ENCODE data around the gene EAF2. TPM values are rescaled to one million over a fixed set of nuclear protein-coding genes. Genes with fewer than 3 reads are reported as not detected.

EAF2 gene
- total RNA-seq, 1 experiment from 2014 or later = 4.5 TPM

DNA sequence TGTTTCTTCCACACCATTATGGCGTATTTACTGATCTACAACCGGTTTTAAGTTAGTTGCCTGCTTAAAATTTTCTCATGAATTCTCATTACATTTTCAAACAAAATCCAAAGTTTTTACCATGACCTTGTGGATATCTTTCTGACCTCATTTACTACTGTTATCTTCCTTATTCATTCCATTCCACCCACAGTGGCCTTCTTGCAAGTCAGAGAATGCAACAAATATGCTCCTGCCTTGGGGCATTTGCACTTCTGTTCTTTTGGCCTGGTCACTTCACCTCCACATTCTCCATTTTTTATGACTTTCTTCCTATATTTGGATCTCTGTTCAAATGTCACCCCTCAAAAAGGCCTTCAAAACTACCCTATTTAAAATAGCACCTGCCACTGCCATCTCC is 50.4 kb downstream of the EAF2 start:
- Mint-ChIP-seq H3K27ac (ENCODE audit: unreplicated experiment) (no peak overlapping the region), H3K9me3 (ENCODE audit: unreplicated experiment) (no peaks in the 10 kb centered on the region), H3K4me3 (ENCODE audit: unreplicated experiment) (no peak overlapping the region), H3K36me3 (ENCODE audit: insufficient read depth, unreplicated experiment) (no peaks in the 10 kb centered on the region), H3K27me3 (ENCODE audit: insufficient read depth, unreplicated experiment) (no peaks in the 10 kb centered on the region), H3K4me1 (ENCODE audit: low read depth, unreplicated experiment) (peaks cover 19% of the 10 kb centered on the region)
- no peaks in the 10 kb centered on the region for H3K27me3 ChIP-seq (replicated peaks; ENCODE audit: control insufficient read depth, insufficient read depth, low read length)
- no peaks in the 10 kb centered on the region for H3K9me3 ChIP-seq
- POLR2A ChIA-PET = no interaction called here
- intact Hi-C loops (cut with micrococcal nuclease; ENCODE audit: unreplicated experiment) = loop anchor here (1.0 kb wide), 1 partner anchor 10 kb away; no protein-coding TSS in a partner anchor
- H3K36me3 ChIP-seq (ENCODE audit: control insufficient read depth, insufficient read depth, low read length) = no peaks in the 10 kb centered on the region
- H3K4me3 ChIP-seq (ENCODE audit: low read depth, low read length) = no peak overlapping the region
- TF ChIP-seq, protein P1, sequence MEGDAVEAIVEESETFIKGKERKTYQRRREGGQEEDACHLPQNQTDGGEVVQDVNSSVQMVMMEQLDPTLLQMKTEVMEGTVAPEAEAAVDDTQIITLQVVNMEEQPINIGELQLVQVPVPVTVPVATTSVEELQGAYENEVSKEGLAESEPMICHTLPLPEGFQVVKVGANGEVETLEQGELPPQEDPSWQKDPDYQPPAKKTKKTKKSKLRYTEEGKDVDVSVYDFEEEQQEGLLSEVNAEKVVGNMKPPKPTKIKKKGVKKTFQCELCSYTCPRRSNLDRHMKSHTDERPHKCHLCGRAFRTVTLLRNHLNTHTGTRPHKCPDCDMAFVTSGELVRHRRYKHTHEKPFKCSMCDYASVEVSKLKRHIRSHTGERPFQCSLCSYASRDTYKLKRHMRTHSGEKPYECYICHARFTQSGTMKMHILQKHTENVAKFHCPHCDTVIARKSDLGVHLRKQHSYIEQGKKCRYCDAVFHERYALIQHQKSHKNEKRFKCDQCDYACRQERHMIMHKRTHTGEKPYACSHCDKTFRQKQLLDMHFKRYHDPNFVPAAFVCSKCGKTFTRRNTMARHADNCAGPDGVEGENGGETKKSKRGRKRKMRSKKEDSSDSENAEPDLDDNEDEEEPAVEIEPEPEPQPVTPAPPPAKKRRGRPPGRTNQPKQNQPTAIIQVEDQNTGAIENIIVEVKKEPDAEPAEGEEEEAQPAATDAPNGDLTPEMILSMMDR (IDR thresholded peaks at IDR 0.05; ENCODE audit: insufficient read depth in 1 of 2, low read depth in 1 of 2, low read length in 1 of 2, severe bottlenecking in 1 of 2, unreplicated experiment in 1 of 2) = no peak
- CTCF ChIA-PET = no interaction called here
- H3K4me1 ChIP-seq = peaks cover 11% of the 10 kb centered on the region
- no TSS peak for BruUV-seq (replicated peaks)
- DNase-seq = peak; percentile 26 to 50

DNA sequence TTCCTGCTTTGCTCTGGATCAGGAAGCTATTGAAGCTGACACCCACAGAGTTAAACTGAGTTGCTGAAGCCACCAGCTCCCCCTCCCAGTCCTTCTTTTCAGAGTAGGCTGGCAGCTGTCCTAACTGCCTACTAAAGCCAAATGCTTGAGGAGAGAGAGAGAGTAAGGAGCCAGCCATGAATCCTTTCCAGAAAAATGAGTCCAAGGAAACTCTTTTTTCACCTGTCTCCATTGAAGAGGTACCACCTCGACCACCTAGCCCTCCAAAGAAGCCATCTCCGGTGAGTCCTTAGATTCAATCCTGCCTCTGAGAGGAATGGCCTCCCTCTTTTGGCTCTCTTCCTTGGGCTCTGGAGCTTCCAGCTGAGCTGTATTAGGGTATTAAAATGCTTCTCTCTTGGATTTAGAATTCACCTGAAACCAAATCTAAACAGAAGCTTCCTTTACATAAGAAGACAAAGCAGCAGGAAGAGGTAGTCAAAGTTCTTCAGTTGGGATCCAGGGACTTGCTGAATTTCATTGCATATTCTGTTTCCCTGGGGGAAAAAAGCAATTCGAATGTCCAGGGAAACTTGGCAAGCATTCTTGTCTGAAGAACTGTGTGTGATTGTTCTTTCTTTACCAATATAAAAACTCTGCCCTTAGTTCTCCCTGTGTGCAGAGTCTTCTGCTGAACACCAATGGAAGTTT is 59.4 kb downstream of the EAF2 start, which contains the start of gene SLC15A2:
Gene SLC15A2, plus strand, starts transcription at position 101 of the 690 bp plus-strand sequence. Its CDS starts 76 bp downstream, at position 177.
- Histone ChIP-seq H3K9me3 (no peaks in the 10 kb centered on the region), H3K4me1 (peaks cover 58% of the 10 kb centered on the region), H3K4me3 (ENCODE audit: low read depth, low read length) (no peak within 1 kb of the TSS), H3K27me3 (replicated peaks; ENCODE audit: control insufficient read depth, insufficient read depth, low read length) (no peaks in the 10 kb centered on the region), H3K36me3 (ENCODE audit: control insufficient read depth, insufficient read depth, low read length) (no peaks in the 10 kb centered on the region)
- Mint-ChIP-seq H3K9me3 (ENCODE audit: unreplicated experiment) (no peaks in the 10 kb centered on the region), H3K27me3 (ENCODE audit: insufficient read depth, unreplicated experiment) (no peaks in the 10 kb centered on the region), H3K4me1 (ENCODE audit: low read depth, unreplicated experiment) (peaks cover 26% of the 10 kb centered on the region), H3K4me3 (ENCODE audit: unreplicated experiment) (no peak within 1 kb of the TSS), H3K36me3 (ENCODE audit: insufficient read depth, unreplicated experiment) (peaks cover 7% of the 10 kb centered on the region), H3K27ac (ENCODE audit: unreplicated experiment) (peak within 1 kb of the TSS; percentile 60)
- intact Hi-C loops (cut with micrococcal nuclease; ENCODE audit: unreplicated experiment) = no loop called here
- DNase-seq = no peak
- POLR2A ChIA-PET = interaction anchor here (0.6 kb wide), 1 partner anchor 116 kb away, joined by 3 read pairs; no protein-coding TSS in a partner anchor
- TF ChIP-seq, protein P1 (IDR thresholded peaks at IDR 0.05; ENCODE audit: insufficient read depth in 1 of 2, low read depth in 1 of 2, low read length in 1 of 2, severe bottlenecking in 1 of 2, unreplicated experiment in 1 of 2) = no peak
- CTCF ChIA-PET = no interaction called here
- no TSS peak for BruUV-seq (replicated peaks)

DNA sequence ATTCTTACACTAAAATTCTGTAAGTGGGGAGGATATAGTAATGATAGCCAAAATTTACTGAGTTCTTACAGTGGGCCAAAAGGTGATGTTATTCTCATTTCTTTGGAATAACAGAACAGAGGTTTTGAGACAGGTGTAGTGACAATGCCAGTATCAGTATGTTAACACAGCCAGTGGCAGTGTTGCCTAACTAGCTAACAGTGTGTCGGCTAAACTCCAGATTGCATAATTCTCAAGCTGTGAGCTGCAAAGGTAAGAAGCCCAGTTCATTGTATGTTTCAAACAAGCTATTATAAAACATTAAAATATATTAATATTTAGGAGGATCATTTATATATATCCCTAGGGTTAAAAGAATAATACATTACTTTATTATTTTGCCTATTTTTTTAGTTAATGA is 60.1 kb downstream of the EAF2 start:
- BruUV-seq (replicated peaks) = no TSS peak
- peak in 1 of 2 experiments; percentile 49 for DNase-seq
- CTCF ChIA-PET = no interaction called here
- H3K9me3 ChIP-seq = no peaks in the 10 kb centered on the region
- no peaks in the 10 kb centered on the region for H3K27me3 ChIP-seq (replicated peaks; ENCODE audit: control insufficient read depth, insufficient read depth, low read length)
- H3K4me1 ChIP-seq = peaks cover 58% of the 10 kb centered on the region
- TF ChIP-seq, protein P1 (IDR thresholded peaks at IDR 0.05; ENCODE audit: insufficient read depth in 1 of 2, low read depth in 1 of 2, low read length in 1 of 2, severe bottlenecking in 1 of 2, unreplicated experiment in 1 of 2) = no peak
- H3K27ac Mint-ChIP-seq (ENCODE audit: unreplicated experiment) = no peak overlapping the region
- no peak overlapping the region for H3K4me3 Mint-ChIP-seq (ENCODE audit: unreplicated experiment)
- H3K9me3 Mint-ChIP-seq (ENCODE audit: unreplicated experiment) = no peaks in the 10 kb centered on the region
- no peaks in the 10 kb centered on the region for H3K27me3 Mint-ChIP-seq (ENCODE audit: insufficient read depth, unreplicated experiment)
- intact Hi-C loops (cut with micrococcal nuclease; ENCODE audit: unreplicated experiment) = loop anchor here (1.0 to 5.0 kb wide), 2 partner anchors 10 to 47 kb away; no protein-coding TSS in a partner anchor
- no peaks in the 10 kb centered on the region for H3K36me3 ChIP-seq (ENCODE audit: control insufficient read depth, insufficient read depth, low read length)
- POLR2A ChIA-PET = no interaction called here
- no peak overlapping the region for H3K4me3 ChIP-seq (ENCODE audit: low read depth, low read length)
- peaks cover 7% of the 10 kb centered on the region for H3K36me3 Mint-ChIP-seq (ENCODE audit: insufficient read depth, unreplicated experiment)
- peaks cover 29% of the 10 kb centered on the region for H3K4me1 Mint-ChIP-seq (ENCODE audit: low read depth, unreplicated experiment)

Data from Caco-2 (cell line).